CD4-positive, alpha-beta T cell treated with Interleukin-6 for 4 hours (primary cell): ENCODE results near the gene COL11A1.
"Not testable (repeated sequence)": the region's sequence is repeated elsewhere in the genome, so short reads cannot be mapped to it uniquely, and the experiment has no call there.

Experiments
- DNase-seq: peaks from one replicate; pipeline ENCODE4 v3.0.0-alpha.2; 2020; ENCODE audit warnings: mixed read lengths

The COL11A1 gene

GRCh38 chr1:102826706-102827105, 281.6 kb downstream of the COL11A1 start:
- DNase-seq, result not testable (repeated sequence)
